ENCODE measurements around the gene NAA60. TPM values are rescaled to one million over a fixed set of nuclear protein-coding genes. Genes with fewer than 3 reads are reported as not detected.

NAA60 gene
- total and polyA plus RNA-seq, 9 of the 15 experiments (the other 6 are each of a cell fraction or from before 2014, with no cell fraction given): 2.1 to 49.4 (median 10.3) TPM

DNA sequence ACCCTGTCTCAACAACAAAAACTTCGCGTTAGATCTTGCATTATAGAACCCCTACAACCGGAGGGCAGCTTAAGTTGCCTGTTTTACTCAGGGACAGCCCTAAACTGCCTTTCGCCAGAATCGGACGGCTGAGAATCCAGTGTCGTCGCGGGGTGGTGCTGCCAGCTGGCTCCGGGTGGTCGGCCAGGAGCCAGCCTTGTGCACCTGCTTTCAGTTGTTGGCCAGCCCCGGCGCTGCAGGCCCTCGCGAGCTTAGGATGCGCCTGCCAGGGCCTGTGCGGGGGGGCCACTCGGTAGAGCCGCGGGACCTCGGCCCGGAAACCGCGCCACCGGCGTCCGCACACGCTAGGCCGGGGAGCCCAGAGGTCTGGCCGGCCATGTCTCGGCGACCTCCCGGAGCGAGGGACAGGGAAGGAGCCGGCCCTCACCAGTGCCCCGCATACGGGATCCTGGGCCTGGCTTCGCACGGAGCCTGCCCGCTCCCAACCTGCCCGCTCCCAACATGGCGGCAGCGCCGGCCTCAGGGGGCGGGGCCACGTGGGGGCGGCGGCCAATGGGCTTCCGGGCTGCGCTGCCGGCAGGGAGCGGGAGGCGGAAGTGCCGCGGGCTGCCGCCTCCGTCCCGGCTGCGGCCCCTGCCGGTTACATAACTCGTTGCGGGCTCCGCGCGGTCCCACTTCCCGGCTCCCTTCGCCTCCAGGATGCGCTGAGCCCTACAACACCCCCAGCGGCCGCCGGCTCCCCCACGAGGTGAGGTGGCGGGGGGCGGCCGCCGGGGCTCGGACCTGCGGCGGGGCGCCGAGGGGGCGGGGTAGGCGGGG, 14.2 kb downstream of the NAA60 start (continued):
- TF ChIP-seq, protein P1, sequence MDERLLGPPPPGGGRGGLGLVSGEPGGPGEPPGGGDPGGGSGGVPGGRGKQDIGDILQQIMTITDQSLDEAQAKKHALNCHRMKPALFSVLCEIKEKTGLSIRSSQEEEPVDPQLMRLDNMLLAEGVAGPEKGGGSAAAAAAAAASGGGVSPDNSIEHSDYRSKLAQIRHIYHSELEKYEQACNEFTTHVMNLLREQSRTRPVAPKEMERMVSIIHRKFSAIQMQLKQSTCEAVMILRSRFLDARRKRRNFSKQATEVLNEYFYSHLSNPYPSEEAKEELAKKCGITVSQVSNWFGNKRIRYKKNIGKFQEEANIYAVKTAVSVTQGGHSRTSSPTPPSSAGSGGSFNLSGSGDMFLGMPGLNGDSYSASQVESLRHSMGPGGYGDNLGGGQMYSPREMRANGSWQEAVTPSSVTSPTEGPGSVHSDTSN (CRISPR knock-in tag; IDR thresholded peaks at IDR 0.05; ENCODE audit: low read depth): no peak
- TF ChIP-seq, protein P1 (tag; conservative IDR thresholded peaks at IDR 0.05; ENCODE audit: low read depth): no peak
- TF ChIP-seq ZNF696 (CRISPR knock-in tag; conservative IDR thresholded peaks at IDR 0.05) (no peak), BDP1 (IDR thresholded peaks at IDR 0.05; ENCODE audit: insufficient read depth, insufficient read length) (no peak), PHF21A (IDR thresholded peaks at IDR 0.05; ENCODE audit: borderline replicate concordance, low read depth) (no peak)
- TF ChIP-seq, protein P2, sequence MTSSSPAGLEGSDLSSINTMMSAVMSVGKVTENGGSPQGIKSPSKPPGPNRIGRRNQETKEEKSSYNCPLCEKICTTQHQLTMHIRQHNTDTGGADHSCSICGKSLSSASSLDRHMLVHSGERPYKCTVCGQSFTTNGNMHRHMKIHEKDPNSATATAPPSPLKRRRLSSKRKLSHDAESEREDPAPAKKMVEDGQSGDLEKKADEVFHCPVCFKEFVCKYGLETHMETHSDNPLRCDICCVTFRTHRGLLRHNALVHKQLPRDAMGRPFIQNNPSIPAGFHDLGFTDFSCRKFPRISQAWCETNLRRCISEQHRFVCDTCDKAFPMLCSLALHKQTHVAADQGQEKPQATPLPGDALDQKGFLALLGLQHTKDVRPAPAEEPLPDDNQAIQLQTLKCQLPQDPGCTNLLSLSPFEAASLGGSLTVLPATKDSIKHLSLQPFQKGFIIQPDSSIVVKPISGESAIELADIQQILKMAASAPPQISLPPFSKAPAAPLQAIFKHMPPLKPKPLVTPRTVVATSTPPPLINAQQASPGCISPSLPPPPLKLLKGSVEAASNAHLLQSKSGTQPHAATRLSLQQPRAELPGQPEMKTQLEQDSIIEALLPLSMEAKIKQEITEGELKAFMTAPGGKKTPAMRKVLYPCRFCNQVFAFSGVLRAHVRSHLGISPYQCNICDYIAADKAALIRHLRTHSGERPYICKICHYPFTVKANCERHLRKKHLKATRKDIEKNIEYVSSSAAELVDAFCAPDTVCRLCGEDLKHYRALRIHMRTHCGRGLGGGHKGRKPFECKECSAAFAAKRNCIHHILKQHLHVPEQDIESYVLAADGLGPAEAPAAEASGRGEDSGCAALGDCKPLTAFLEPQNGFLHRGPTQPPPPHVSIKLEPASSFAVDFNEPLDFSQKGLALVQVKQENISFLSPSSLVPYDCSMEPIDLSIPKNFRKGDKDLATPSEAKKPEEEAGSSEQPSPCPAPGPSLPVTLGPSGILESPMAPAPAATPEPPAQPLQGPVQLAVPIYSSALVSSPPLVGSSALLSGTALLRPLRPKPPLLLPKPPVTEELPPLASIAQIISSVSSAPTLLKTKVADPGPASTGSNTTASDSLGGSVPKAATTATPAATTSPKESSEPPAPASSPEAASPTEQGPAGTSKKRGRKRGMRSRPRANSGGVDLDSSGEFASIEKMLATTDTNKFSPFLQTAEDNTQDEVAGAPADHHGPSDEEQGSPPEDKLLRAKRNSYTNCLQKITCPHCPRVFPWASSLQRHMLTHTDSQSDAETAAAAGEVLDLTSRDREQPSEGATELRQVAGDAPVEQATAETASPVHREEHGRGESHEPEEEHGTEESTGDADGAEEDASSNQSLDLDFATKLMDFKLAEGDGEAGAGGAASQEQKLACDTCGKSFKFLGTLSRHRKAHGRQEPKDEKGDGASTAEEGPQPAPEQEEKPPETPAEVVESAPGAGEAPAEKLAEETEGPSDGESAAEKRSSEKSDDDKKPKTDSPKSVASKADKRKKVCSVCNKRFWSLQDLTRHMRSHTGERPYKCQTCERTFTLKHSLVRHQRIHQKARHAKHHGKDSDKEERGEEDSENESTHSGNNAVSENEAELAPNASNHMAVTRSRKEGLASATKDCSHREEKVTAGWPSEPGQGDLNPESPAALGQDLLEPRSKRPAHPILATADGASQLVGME (CRISPR knock-in tag; IDR thresholded peaks at IDR 0.05): 0 out of 2 replicates have a peak, but pooled peaks have one; percentile 31
- TF ChIP-seq, protein P3, sequence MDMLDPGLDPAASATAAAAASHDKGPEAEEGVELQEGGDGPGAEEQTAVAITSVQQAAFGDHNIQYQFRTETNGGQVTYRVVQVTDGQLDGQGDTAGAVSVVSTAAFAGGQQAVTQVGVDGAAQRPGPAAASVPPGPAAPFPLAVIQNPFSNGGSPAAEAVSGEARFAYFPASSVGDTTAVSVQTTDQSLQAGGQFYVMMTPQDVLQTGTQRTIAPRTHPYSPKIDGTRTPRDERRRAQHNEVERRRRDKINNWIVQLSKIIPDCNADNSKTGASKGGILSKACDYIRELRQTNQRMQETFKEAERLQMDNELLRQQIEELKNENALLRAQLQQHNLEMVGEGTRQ (CRISPR knock-in tag; IDR thresholded peaks at IDR 0.05): peak; percentile 90
- TF ChIP-seq, protein P4, sequence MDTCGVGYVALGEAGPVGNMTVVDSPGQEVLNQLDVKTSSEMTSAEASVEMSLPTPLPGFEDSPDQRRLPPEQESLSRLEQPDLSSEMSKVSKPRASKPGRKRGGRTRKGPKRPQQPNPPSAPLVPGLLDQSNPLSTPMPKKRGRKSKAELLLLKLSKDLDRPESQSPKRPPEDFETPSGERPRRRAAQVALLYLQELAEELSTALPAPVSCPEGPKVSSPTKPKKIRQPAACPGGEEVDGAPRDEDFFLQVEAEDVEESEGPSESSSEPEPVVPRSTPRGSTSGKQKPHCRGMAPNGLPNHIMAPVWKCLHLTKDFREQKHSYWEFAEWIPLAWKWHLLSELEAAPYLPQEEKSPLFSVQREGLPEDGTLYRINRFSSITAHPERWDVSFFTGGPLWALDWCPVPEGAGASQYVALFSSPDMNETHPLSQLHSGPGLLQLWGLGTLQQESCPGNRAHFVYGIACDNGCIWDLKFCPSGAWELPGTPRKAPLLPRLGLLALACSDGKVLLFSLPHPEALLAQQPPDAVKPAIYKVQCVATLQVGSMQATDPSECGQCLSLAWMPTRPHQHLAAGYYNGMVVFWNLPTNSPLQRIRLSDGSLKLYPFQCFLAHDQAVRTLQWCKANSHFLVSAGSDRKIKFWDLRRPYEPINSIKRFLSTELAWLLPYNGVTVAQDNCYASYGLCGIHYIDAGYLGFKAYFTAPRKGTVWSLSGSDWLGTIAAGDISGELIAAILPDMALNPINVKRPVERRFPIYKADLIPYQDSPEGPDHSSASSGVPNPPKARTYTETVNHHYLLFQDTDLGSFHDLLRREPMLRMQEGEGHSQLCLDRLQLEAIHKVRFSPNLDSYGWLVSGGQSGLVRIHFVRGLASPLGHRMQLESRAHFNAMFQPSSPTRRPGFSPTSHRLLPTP (IDR thresholded peaks at IDR 0.05; ENCODE audit: borderline replicate concordance, extremely low read depth, insufficient read length): no peak
- TF ChIP-seq, protein P5, sequence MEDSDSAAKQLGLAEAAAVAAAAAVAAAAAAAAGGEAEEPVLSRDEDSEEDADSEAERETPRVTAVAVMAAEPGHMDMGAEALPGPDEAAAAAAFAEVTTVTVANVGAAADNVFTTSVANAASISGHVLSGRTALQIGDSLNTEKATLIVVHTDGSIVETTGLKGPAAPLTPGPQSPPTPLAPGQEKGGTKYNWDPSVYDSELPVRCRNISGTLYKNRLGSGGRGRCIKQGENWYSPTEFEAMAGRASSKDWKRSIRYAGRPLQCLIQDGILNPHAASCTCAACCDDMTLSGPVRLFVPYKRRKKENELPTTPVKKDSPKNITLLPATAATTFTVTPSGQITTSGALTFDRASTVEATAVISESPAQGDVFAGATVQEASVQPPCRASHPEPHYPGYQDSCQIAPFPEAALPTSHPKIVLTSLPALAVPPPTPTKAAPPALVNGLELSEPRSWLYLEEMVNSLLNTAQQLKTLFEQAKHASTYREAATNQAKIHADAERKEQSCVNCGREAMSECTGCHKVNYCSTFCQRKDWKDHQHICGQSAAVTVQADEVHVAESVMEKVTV (CRISPR knock-in tag; IDR thresholded peaks at IDR 0.05): 0 out of 2 replicates have a peak, but pooled peaks have one; percentile 23
